HepG2 (cell line): ENCODE results near the gene GLUL. TPM values are rescaled to one million over a fixed set of nuclear protein-coding genes. Genes with fewer than 3 reads are reported as not detected.

Experiments used
- BRD4 ChIP-seq: sonication (generic); formaldehyde crosslinking; IDR thresholded peaks from 2 replicates; pipeline ENCODE4 v1.4.0; 2020; ENCODE audit warnings: missing genetic modification reagents
- CREM ChIP-seq, 2 experiments: sonication (generic) in 1 of 2; formaldehyde crosslinking in 1 of 2; IDR thresholded peaks; 2 replicates each; pipeline versions ENCODE4 v1.4.0 to v1.6.1; 2016 to 2020; ENCODE audit warnings: antibody characterized with exemption in 1 of 2, mild to moderate bottlenecking in 1 of 2, missing genetic modification reagents in 1 of 2
- DMTF1 ChIP-seq: sonication (generic); formaldehyde crosslinking; IDR thresholded peaks from 2 replicates; pipeline ENCODE4 v1.4.0; 2020; ENCODE audit warnings: mild to moderate bottlenecking, missing genetic modification reagents
- DPF2 ChIP-seq: sonication (generic); formaldehyde crosslinking; IDR thresholded peaks from 2 replicates; pipeline ENCODE4 v1.4.0; 2020; ENCODE audit warnings: mild to moderate bottlenecking, low read depth, missing genetic modification reagents, borderline replicate concordance
- EHMT2 ChIP-seq: fragments of 200-600 bp; sonication (generic); IDR thresholded peaks from 2 replicates; pipeline ENCODE4 v1.7.0; 2017; ENCODE audit warnings: antibody characterized with exemption, low read depth, low read length, borderline replicate concordance
- FOXK2 ChIP-seq: fragments of 450-650 bp; IDR thresholded peaks from 2 replicates; pipeline ENCODE4 v1.6.1; 2016
- GTF3A ChIP-seq: sonication (generic); formaldehyde crosslinking; conservative IDR thresholded peaks from 2 replicates; pipeline ENCODE4 v1.4.0; 2020; ENCODE audit warnings: mild to moderate bottlenecking, missing genetic modification reagents
- MED13 ChIP-seq: sonication (generic); formaldehyde crosslinking; IDR thresholded peaks from 2 replicates; pipeline ENCODE4 v1.5.0; 2020; ENCODE audit warnings: missing genetic modification reagents
- NCOA2 ChIP-seq: sonication (generic); formaldehyde crosslinking; IDR thresholded peaks from 2 replicates; pipeline ENCODE4 v1.8.0; 2022; ENCODE audit warnings: inconsistent platforms
- NR2C2 ChIP-seq: sonication (generic); formaldehyde crosslinking; IDR thresholded peaks from 2 replicates; pipeline ENCODE4 v1.4.0; 2020; ENCODE audit warnings: missing genetic modification reagents, mild to moderate bottlenecking, moderate library complexity, borderline replicate concordance
- POLR2A ChIP-seq, 2 experiments: IDR thresholded peaks; 2 replicates each; pipeline ENCODE4 v1.6.1; 2011; ENCODE audit warnings: low read depth in 2 of 2, low read length in 2 of 2, mild to moderate bottlenecking in 1 of 2, moderate library complexity in 1 of 2; ENCODE audit not compliant: insufficient read depth in 1 of 2
- RBFOX2 ChIP-seq: fragments of 200-400 bp; formaldehyde crosslinking; IDR thresholded peaks from 2 replicates; pipeline ENCODE4 v1.6.1; 2017; ENCODE audit warnings: low read depth, mild to moderate bottlenecking, low read length
- RFX3 ChIP-seq: IDR thresholded peaks from 2 replicates; pipeline ENCODE4 v1.6.1; 2016; ENCODE audit warnings: missing biosample characterization, missing genetic modification reagents
- SSRP1 ChIP-seq: IDR thresholded peaks from 2 replicates; pipeline ENCODE4 v1.6.1; 2016; ENCODE audit warnings: control low read depth
- TP53 ChIP-seq: sonication (generic); formaldehyde crosslinking; conservative IDR thresholded peaks from 2 replicates; pipeline ENCODE4 v1.4.0; 2020; ENCODE audit warnings: missing genetic modification reagents
- ZBTB43 ChIP-seq: sonication (generic); formaldehyde crosslinking; conservative IDR thresholded peaks from 2 replicates; pipeline ENCODE4 v1.4.0; 2020; ENCODE audit warnings: missing genetic modification reagents
- ZBTB7B ChIP-seq: sonication (generic); formaldehyde crosslinking; IDR thresholded peaks from 2 replicates; pipeline ENCODE4 v1.4.0; 2020; ENCODE audit warnings: missing genetic modification reagents
- ZC3H13 ChIP-seq: sonication (generic); formaldehyde crosslinking; IDR thresholded peaks from 2 replicates; pipeline ENCODE4 v1.8.1; 2023; ENCODE audit warnings: mild to moderate bottlenecking, missing genetic modification reagents, moderate library complexity
- ZNF10 ChIP-seq: sonication (generic); formaldehyde crosslinking; IDR thresholded peaks from 2 replicates; pipeline ENCODE4 v1.4.0; 2020; ENCODE audit warnings: mild to moderate bottlenecking, low read depth, missing genetic modification reagents, borderline replicate concordance
- ZNF205 ChIP-seq: IDR thresholded peaks from 2 replicates; pipeline ENCODE4 v1.6.1; 2018; ENCODE audit warnings: missing biosample characterization, missing genetic modification reagents
- ZNF546 ChIP-seq: sonication (generic); formaldehyde crosslinking; conservative IDR thresholded peaks from 2 replicates; pipeline ENCODE4 v1.8.1; 2023; ENCODE audit warnings: mild to moderate bottlenecking, missing genetic modification reagents
- ZNF567 ChIP-seq: sonication (generic); formaldehyde crosslinking; IDR thresholded peaks from 2 replicates; pipeline ENCODE4 v1.8.1; 2023; ENCODE audit warnings: mild to moderate bottlenecking, missing genetic modification reagents, borderline replicate concordance
- polyA plus RNA-seq, 8 experiments: library from polyadenylated mRNA; depleted of rRNA in 3 of 8; stranded (reverse) in 7 of 8; unstranded in 1 of 8; fragments of >200 nt; fragmentation: Illumina TruSeq in 4 of 8; extraction: Trizol in 4 of 8; gene quantifications; 2 replicates each; pipeline versions ENCODE4 v1.2.1 to v1.2.3, GENCODE V29; 2011 to 2016; ENCODE audit warnings: low read depth in 4 of 8, missing spikeins in 1 of 8, mixed read lengths in 1 of 8; ENCODE audit not compliant: insufficient read depth in 1 of 8
- total RNA-seq, 5 experiments: library from RNA; depleted of rRNA; stranded (reverse); fragments of >200 nt; fragmentation: Illumina TruSeq; extraction: Trizol; gene quantifications; 2 replicates each; pipeline ENCODE4 v1.2.3, GENCODE V29; 2016; ENCODE audit warnings: low read depth in 1 of 5

GLUL gene
- total and polyA plus RNA-seq, 2 of the 13 experiments (the other 11 are each of a cell fraction or from before 2014, with no cell fraction given): 423 to 827 TPM

DNA sequence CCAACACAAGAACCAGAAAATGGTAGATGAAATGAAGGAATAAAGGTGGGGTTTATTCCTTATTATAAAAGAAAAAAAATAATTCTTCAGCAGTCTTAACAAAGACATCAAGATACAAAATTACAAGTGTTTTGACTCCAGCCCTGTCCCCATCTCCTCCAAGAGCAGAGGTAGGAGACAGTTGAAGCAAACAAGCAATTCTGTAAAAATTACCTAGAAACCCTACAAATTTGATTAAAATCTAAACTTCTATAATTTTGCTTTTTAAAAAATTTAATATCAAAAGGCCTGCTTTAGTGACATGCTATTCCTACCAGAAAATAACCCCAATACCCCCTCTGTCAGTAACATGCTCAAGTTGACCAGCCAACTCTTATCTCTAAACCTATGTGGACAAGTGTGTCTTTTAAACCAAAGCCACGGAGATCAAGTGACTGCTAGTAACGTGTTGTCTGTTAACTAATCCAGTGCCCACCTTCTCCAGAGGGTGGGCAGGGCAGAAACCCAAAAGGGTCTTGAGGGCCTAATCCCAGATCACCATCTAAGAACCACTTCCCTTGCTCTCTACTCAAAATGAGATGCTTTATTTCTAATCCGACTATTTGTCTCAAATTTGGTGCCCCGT is 8.4 kb downstream of the GLUL start (continued):
- TF ChIP-seq ZNF10: no peak
- TF ChIP-seq MED13 (CRISPR knock-in tag): no peak
- no peak for TF ChIP-seq ZNF205 (CRISPR knock-in tag)
- no peak for TF ChIP-seq CREM (IDR thresholded peaks at IDR 0.05)
- TF ChIP-seq CREM (CRISPR knock-in tag; IDR thresholded peaks at IDR 0.05): no peak
- TF ChIP-seq NCOA2: no peak
- no peak for TF ChIP-seq ZNF567 (CRISPR knock-in tag)
- no peak for TF ChIP-seq DPF2 (CRISPR knock-in tag)
- peak; percentile 66; the same call in 1 of the 2 replicates for TF ChIP-seq ZC3H13 (CRISPR knock-in tag)
- no peak for TF ChIP-seq NR2C2 (CRISPR knock-in tag)
- TF ChIP-seq TP53 (CRISPR knock-in tag): no peak
- no peak for TF ChIP-seq RFX3 (CRISPR knock-in tag)
- no peak for TF ChIP-seq ZNF546 (CRISPR knock-in tag)
- TF ChIP-seq ZBTB43 (CRISPR knock-in tag): no peak
- peak; percentile 24; the same call in 1 of the 2 replicates for TF ChIP-seq SSRP1 (CRISPR knock-in tag)
- peak in 1 of 2 experiments; percentile 38; a peak in 3 of 4 replicates for TF ChIP-seq POLR2A (IDR thresholded peaks at IDR 0.05; ENCODE audit: insufficient read depth in 1 of 2, low read depth in 2 of 2, low read length in 2 of 2)
- no peak for TF ChIP-seq DMTF1 (CRISPR knock-in tag)
- no peak for TF ChIP-seq BRD4 (CRISPR knock-in tag)
- peak; percentile 82 for TF ChIP-seq RBFOX2
- TF ChIP-seq EHMT2: no peak
- TF ChIP-seq ZBTB7B (CRISPR knock-in tag): no peak
- TF ChIP-seq FOXK2: no peak
- no peak for TF ChIP-seq GTF3A (CRISPR knock-in tag)
